GM13976 (cell line): Measurements from ENCODE around the gene ENOSF1.

ENCODE experiments used
- DNase-seq: peaks from one replicate; pipeline ENCODE4 v3.0.0; 2012; ENCODE audit warnings: low spot score
- CTCF ChIP-seq: IDR thresholded peaks from 2 replicates; pipeline ENCODE4 v1.5.1; 2012; ENCODE audit warnings: borderline replicate concordance, mild to moderate bottlenecking; ENCODE audit not compliant: insufficient read depth; ENCODE audit errors: extremely low read depth, missing control alignments, control extremely low read depth
- in situ Hi-C: fragments of 300-500 bp; cut with MboI; formaldehyde crosslinking; loops from one replicate; pipeline ENCODE4 v1.12.0; 2022; ENCODE audit warnings: low sequenced_read_pairs, mixed read lengths, inconsistent platforms; ENCODE audit not compliant: unreplicated experiment

The ENOSF1 gene

GRCh38 chr18:676069-676468 lies 36.4 kb downstream of the ENOSF1 start:
- TF ChIP-seq CTCF: no peak
- DNase-seq: no peak
- in situ Hi-C loops: no loop called here

- TF ChIP-seq CTCF: no peak
- in situ Hi-C loops: no loop called here
- no peak for DNase-seq
Measured at GRCh38 chr18:675307-675706, 37.1 kb downstream of the ENOSF1 start.

GRCh38 chr18:673769-674168 lies 38.7 kb downstream of the ENOSF1 start:
- no peak for DNase-seq
- no peak for TF ChIP-seq CTCF
- in situ Hi-C loops: no loop called here

- in situ Hi-C loops: no loop called here
- TF ChIP-seq CTCF: no peak
- DNase-seq: no peak
Measured at GRCh38 chr18:673317-673716, 39.1 kb downstream of the ENOSF1 start.

- no peak for TF ChIP-seq CTCF
- in situ Hi-C loops: no loop called here
- DNase-seq: no peak
Measured at GRCh38 chr18:671405-671804, 41.0 kb downstream of the ENOSF1 start.

GRCh38 chr18:670522-670921 lies 41.9 kb downstream of the ENOSF1 start:
- no peak for TF ChIP-seq CTCF
- no peak for DNase-seq
- in situ Hi-C loops: no loop called here

- in situ Hi-C loops: no loop called here
- DNase-seq: no peak
Measured at GRCh38 chr18:669077-669476, 43.4 kb downstream of the ENOSF1 start.

More at GRCh38 chr18:669077-669476, 43.4 kb downstream of the ENOSF1 start:
- no peak for TF ChIP-seq CTCF
